GM19467 (cell line): ENCODE results near the gene PCIF1.
"Not testable (repeated sequence)": the region's sequence is repeated elsewhere in the genome, so short reads cannot be mapped to it uniquely, and the experiment has no call there.

ENCODE experiments used
- ATAC-seq: cut with Tn5 transposase; IDR thresholded peaks from one replicate; pipeline ENCODE4 v1.9.1; 2021; ENCODE audit warnings: mild to moderate bottlenecking, moderate library complexity; ENCODE audit not compliant: unreplicated experiment

PCIF1 gene

DNA sequence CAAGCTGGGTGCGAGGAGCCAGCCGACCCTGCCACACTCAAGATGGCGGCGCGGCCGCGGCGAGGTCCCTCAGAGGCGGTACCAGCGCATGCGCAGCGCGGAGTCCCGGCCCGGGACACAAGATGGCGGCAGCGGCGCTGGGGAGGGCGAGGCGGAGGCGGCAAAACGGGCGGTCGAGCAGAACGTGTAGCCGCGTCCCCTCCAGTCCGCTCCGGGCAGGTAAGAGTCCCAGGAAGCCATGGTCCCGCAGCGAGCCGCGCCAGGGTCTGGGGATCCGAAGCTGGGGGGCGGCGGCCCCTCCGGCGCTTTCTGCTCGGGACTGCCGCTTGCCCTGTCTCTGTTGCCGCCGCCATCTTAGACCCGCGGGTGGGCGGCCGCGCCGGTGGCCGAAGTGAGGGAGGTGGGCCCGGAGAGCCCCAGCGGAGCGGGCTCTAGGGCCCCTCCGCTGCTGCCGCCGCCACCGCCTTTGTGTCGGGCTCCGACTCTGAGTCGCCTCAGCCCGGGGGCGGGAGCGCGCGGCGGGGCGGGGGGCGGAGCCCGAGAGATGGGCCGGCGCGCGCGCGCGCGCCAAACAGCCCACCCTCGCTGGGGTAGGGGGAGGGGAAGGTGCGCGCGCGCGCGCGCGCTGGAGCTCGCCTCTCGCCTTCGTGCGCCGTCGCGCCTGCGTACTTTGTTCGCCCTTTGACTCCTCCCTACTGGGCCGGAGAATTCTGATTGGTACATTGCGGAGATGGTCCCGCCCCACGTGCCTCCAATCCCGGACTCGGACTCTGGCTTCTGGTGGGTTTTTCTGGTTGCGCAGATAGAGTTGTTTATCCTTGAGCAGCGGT, at the start of gene PCIF1:
Gene PCIF1, plus strand, starts transcription at position 98 of the 830 bp plus-strand sequence. CDS start 4,317 bp downstream, outside the sequence.
- ATAC-seq, result peak; percentile 75

DNA sequence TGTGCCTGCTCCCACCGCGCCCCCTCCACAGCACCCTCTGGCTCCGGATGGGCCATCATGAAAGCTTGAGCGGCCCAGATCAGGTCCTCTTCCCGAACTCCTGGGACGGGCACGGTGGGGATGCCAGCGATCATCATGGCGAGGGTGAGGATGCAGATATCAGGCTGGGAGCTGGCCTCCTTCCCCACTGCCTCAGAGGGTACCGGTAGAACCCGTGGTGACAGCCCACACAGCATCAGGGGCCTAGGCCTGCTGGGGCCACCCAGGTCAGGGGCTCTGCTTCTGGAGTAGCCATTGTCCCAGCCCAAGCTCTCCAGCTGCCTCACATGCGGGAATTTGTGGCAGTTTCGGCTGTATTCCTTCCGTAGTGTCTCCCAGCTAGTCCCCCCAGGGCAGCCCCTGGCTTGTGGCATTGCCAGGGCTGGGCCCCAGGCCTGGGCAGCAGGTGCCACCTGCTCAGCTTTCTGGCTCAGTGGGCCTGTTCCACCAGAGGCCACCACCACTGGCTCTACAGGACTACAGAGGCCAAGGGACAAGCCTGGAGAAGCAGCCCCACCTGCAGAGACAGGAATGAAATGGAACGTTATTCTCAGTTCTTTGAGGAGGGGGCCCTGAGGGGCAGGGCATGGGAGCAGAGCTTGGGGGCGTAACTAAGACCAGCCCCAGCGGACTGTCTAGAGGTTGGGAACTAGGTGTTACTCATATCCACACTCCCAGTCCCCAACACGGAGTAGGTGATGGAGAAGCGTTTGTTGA, 47.7 kb upstream of the PCIF1 start:
- no peak for ATAC-seq

DNA sequence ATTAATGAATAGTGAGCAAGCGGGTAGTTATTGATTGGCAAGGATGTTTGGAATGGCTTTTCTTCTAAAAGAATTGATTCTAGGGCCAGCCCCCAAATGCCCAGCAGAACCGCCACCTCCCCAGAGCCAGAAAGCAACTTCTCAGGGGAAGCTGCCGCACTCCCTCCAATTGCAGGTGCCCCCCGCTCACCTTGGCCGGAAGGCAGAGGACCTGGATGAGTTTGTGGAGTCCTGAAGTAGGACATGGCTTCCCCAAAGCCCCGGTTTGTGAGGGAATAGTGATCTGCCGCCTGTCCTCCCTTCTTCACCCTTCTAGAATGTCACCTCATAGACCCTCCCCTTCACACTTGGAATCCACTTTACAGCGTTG, 47.2 kb upstream of the PCIF1 start, which contains the start of gene SPATA25:
Gene SPATA25, minus strand, starts transcription at position 277 of the 370 bp plus-strand sequence. Its CDS starts 32 bp downstream, at position 245.
- ATAC-seq, result no peak

- no peak for ATAC-seq
Measured at GRCh38 chr20:45888681-45889080, 45.8 kb upstream of the PCIF1 start.

- ATAC-seq, result no peak
Measured at GRCh38 chr20:45890077-45890984, 44.2 kb upstream of the PCIF1 start.

GRCh38 chr20:45890985-45891983, 43.2 kb upstream of the PCIF1 start, which contains the start of the genes CTSA and NEURL2:
TSS of gene CTSA (plus strand) at chr20:45891335. CDS start at chr20:45891569, 234 bp downstream.
TSS of gene NEURL2 (minus strand) at chr20:45891208. CDS start at chr20:45890991, 217 bp downstream.
- no peak for ATAC-seq

- no peak for ATAC-seq
Measured at GRCh38 chr20:45892049-45892825, 42.2 kb upstream of the PCIF1 start.

DNA sequence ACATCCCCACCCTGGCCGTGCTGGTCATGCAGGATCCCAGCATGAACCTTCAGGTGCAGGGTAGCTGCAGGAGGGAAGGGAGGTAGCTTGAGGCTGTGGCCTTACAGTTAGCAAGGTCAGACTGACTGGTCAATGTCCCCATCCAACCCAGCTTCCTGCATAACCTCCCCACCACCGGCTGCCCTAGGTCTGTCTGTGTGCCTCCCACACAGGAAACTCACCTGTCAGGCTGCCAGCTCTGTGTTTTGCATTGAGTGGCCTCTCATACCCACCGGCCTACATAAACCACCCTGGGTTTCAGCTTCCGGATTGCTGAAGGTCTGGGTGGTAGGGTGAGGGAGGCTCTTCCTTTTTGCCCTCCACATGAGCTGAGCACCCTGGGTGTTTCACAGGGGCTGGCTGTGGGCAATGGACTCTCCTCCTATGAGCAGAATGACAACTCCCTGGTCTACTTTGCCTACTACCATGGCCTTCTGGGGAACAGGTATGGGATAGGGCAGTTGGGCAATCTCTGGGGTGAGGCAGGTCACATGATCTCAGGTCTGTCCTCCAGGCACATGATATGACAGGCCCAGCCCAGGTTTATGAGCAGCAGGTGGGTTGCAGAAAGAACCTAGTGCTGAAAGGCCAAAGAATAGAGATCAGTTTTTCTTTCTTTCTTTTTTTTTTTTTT, 41.5 kb upstream of the PCIF1 start:
- no peak for ATAC-seq

GRCh38 chr20:45893831-45894230, 40.7 kb upstream of the PCIF1 start:
- no peak for ATAC-seq

DNA sequence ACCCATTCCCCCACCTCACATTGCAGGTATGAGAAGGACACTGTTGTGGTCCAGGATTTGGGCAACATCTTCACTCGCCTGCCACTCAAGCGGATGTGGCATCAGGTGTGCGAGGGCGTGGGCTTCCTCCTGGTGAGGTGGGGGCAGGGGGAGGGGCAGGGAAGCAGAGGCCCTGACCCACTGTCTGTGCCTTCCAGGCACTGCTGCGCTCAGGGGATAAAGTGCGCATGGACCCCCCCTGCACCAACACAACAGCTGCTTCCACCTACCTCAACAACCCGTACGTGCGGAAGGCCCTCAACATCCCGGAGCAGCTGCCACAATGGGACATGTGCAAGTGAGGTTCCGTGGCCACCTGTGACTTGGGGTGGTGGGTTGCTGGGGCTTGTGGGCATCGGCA, 39.7 kb upstream of the PCIF1 start:
- ATAC-seq, result no peak

- no peak for ATAC-seq
Measured at GRCh38 chr20:45896641-45897161, 37.8 kb upstream of the PCIF1 start.

GRCh38 chr20:45897289-45897688, 37.2 kb upstream of the PCIF1 start:
- ATAC-seq, result no peak

- ATAC-seq, result no peak
Measured at GRCh38 chr20:45897692-45898091, 36.8 kb upstream of the PCIF1 start.

- no peak for ATAC-seq
Measured at GRCh38 chr20:45898285-45898684, 36.2 kb upstream of the PCIF1 start.

DNA sequence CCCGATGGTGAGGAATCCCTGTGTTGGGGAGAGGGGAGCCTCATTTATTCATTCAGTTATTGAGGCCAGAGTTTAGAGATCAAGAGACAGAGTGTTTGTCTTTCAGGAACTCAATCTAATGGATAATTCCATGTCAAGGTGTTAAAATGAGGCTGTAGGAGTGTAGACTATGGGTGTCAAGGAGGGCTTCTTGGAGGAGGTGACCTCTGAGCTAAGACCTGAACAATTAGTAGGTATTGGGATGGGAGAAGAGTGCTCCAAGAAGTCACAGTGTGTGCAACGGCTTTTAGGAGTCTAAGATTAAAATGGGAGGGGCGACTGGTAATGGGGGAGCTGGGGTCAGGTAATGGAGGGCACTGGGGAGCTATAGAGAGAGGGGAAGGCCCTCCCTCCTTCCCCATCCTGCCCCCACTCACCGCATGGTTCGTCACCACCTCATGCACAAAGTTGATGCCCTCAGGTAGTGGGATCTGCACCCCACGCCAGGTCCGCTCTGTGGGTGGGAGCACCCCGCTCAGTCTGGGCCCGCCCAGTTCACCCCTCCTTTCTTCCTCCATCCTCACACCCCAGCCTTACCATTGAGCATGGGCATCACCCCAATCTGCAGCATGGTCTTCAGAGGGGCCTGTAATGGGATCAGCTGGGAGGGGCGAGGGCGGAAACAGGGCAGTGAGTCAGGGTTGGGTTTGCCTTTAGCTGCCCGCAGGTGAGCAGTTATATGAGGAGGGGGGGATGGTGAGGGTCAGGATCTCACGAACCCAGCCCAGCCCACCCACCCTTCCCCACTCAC, 35.2 kb upstream of the PCIF1 start:
- ATAC-seq, result no peak

- ATAC-seq, result not testable (repeated sequence)
Measured at GRCh38 chr20:45901332-45901731, 33.2 kb upstream of the PCIF1 start.

DNA sequence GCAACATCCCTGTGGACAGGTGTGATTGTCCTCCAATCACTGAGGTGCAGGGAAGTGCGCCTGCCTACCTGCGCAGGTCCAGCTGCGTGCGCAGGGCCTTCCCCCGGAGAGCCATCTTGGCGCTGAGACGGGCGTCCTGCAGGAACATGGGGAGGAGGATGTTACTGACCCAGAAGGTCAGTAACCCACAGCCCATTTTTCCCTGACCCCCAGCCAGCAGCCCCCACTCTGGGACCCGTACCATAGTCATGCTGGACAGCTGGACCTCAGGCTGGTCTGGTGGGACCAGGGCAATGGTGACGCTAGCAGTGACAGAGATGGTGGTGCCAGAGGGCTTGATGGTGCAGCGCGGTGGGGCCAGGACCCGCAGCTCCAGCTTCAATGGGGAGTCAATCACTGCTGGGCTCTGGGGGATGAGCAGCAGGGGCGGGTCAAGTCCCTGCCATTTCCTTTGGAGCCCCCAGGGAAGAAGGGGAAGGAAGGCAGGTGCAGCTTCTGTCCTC, 32.2 kb upstream of the PCIF1 start:
- ATAC-seq, result no peak
